Head of caudate nucleus (tissue), 42 donors: ENCODE data around the gene CEP70.
"Not testable (repeated sequence)": the region's sequence is repeated elsewhere in the genome, so short reads cannot be mapped to it uniquely, and the experiment has no call there.

Experiments
- DNase-seq, 42 donors: peaks; one replicate each; pipeline versions ENCODE4 v3.0.0 to v3.0.0-alpha.2; 2020 to 2021; ENCODE audit warnings: mixed read lengths in 7 of 42
- intact Hi-C: fragments of 100-400 bp; cut with DNase I; formaldehyde crosslinking; loops from one replicate; pipeline ENCODE4 v1.15.0; 2022

CEP70 gene

DNA sequence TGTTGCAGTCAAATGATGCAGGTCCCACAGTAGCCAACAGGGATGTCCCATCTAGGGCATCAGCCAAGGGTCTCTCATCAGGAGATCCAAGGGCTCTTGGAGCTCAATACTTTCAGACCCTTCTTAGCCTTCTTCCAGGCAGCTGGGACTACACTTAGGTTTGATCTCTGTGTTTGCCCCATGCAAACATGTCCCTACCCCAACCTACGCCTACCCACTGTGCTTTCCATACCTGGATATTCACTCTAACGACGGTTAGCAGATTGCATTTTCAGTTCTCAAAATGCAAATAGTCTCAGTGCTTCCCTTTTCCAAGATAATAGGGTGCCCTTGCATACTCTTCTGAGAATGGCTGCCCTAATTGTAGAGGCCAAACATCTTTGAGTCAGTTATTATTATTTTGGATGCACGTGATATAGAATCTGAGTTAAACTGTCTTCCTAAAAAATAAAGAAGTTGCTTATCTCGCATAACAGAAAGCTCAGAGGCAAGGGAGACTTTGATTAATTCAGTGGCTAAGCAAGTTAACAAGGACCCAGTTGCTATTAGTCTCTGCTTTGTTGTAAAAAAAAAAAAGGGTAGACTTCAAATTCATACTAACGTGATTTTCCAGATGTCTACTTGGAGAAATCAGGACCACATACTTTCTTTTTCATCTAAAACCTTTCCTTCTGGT is 1.0 kb upstream of the CEP70 start:
- DNase-seq = no peak
- intact Hi-C loops = loop anchor here (1.0 to 5.0 kb wide), 2 partner anchors 102 to 320 kb away; no protein-coding TSS in a partner anchor

GRCh38 chr3:138593488-138594149 is 441 bp downstream of the CEP70 start:
- intact Hi-C loops = loop anchor here (1.0 to 5.0 kb wide), 2 partner anchors 104 to 322 kb away; no protein-coding TSS in a partner anchor

GRCh38 chr3:138591392-138591791 is 2.7 kb downstream of the CEP70 start:
- intact Hi-C loops = loop anchor here (5.0 kb wide), 1 partner anchor 106 kb away; no protein-coding TSS in a partner anchor

More at GRCh38 chr3:138593488-138594149, 441 bp downstream of the CEP70 start:
- peak in 3 of 42 donors; percentile 30 to 40 (median 39) for DNase-seq

DNA sequence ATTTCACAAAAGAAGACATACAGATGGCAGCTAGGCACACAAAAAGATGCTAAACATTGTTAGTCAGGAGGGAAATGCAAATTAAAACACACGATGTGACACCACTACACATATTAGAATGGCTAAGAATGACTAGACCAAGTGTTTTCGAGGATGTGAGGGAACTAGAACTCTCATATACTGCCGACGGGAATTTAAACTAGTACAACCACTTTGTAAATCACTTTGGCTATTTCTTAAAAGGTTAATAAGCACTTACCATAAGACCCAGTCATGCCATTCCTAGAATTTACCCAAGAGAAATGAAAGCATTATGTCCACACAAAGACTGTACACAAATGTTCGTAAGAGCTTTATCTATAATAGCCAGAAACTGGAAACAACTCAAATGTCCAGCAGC is 5.6 kb downstream of the CEP70 start:
- DNase-seq = no peak
- intact Hi-C loops = no loop called here

More at GRCh38 chr3:138591392-138591791, 2.7 kb downstream of the CEP70 start:
- DNase-seq = no peak

DNA sequence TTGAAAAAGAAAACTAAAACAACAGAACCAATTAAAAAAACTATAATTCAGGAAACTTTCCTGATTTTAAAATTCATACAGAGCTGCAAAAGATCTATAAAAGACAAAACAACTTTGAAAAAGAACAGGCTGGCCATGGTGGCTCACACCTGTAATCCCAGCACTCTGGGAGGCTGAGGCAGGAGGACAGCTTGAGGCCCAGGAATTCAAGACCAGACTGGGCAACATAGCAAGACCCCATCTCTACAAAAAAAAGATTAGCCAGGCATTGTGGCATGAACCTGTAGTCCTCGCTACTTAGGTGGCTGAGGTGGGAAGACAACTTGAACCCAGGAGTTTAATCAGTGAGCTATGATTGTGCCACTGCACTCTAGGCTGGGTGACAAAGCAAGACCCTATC is 6.7 kb downstream of the CEP70 start:
- no peak for DNase-seq
- intact Hi-C loops = no loop called here

GRCh38 chr3:138578961-138579574 is 15.0 kb downstream of the CEP70 start:
- intact Hi-C loops = no loop called here
- no peak for DNase-seq

GRCh38 chr3:138578141-138578540 is 15.9 kb downstream of the CEP70 start:
- intact Hi-C loops = no loop called here
- DNase-seq = no peak

DNA sequence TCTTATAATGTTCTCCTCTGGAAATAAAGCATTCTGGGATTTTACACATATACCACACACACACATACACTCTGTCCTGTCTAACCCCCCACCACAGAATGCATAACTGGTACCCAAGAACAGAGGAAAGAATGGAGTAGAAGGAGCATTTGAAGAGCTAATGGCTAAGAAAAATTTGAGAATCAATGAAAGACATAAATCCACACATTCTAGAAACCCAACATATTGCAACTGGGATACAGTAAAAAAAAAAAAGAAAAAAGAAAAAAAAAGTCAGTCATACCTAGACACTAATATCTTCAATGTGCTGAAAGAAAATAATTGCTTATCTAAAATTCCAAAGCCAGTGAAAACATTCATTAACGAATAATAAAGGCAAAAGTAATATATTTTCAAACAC is 20.9 kb downstream of the CEP70 start:
- intact Hi-C loops = no loop called here
- no peak for DNase-seq

- DNase-seq, intact Hi-C loops: not testable (repeated sequence)
Observed at GRCh38 chr3:138569624-138570023, 24.4 kb downstream of the CEP70 start.

DNA sequence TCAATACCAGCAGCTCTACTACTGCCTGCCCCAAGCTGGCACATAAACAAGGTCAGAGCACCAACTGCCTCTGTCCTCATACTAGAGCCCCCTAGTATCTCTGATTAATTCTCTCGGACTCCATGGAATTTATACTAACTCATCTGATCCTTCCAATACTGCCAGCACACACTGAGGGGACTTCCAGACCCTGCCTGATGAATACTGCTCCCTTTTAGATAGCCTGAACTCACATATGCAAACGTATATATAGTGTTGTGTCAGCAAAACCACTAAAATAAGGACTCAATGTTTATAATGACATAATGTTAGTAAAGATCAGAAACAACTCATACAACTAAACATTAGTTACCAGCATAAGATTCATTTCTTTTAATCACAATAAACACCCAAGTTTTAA is 25.0 kb downstream of the CEP70 start:
- no peak for DNase-seq
- intact Hi-C loops = no loop called here

DNA sequence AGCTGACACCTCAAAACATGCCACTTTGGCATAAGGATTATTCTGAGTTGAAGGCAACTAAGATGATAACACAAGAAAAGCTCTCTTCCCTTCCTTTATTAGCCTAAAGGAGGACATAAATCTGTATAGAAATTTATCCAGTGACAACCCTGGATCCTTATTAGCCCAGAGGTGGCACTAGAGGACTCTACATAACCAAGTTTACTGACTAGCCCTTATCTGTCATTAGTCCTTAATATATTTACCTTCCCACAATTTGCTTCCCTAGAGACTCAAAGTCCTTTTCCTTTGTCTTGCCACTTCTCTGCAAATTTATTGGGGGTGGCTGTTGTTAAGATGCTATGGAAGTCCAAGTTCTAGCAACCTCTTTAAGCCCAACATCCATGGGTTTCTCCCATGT is 26.7 kb downstream of the CEP70 start:
- DNase-seq = no peak
- intact Hi-C loops = no loop called here

GRCh38 chr3:138566293-138566692 is 27.8 kb downstream of the CEP70 start:
- intact Hi-C loops, DNase-seq: not testable (repeated sequence)

DNA sequence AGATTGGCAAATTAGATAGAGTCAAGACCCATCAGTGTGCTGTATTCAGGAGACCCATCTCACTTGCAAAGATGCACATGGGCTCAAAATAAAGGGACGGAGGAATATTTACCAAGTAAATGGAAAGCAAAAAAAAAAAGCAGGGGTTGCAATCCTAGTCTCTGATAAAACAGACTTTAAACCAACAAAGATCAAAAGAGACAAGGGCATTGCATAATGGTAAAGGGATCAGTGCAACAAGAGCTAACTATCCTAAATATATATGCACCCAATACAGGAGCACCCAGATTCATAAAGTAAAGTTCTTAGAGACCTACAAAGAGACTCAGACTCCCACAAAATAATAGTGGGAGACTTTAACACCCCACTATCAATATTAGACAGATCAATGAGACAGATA is 31.2 kb downstream of the CEP70 start:
- intact Hi-C loops, DNase-seq: not testable (repeated sequence)

DNA sequence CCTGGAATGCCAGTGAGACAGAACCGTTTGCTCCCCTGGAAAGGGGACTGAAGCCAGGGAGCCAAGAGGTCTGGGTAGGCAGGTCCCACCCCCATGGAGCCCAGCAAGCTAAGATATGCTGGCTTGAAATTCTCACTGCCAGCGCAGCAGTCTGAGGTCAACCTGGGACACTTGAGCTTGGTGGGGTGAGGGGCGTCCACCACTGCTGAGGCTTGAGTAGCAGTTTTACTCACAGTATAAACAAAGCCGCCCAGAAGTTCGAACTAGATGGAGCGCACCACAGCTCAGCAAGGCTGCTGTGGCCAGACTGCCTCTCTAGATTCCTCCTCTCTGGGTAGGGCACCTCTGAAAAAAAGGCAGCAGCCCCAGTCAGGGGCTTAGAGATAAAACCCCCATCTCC is 33.6 kb downstream of the CEP70 start:
- DNase-seq = no peak
- intact Hi-C loops = no loop called here

GRCh38 chr3:138559134-138559533 is 34.9 kb downstream of the CEP70 start:
- DNase-seq = no peak
- intact Hi-C loops = no loop called here

DNA sequence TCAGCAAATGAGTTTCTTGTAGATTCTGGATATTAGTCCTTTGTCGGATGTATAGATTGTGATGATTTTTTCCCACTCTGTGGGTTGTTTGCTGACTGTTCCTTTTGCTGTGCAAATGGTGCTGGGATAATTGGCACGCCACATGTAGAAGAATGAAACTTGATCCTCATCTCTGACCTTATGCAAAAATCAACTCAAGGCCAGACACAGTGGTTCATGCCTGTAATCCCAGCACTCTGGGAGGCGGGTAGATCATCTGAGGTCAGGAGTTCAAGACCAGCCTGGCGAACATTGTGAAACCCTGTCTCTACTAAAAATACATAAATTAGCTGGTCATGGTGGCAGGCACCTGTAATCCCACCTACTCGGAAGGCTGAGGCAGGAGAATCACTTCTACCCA is 39.3 kb downstream of the CEP70 start:
- DNase-seq, intact Hi-C loops: not testable (repeated sequence)

DNA sequence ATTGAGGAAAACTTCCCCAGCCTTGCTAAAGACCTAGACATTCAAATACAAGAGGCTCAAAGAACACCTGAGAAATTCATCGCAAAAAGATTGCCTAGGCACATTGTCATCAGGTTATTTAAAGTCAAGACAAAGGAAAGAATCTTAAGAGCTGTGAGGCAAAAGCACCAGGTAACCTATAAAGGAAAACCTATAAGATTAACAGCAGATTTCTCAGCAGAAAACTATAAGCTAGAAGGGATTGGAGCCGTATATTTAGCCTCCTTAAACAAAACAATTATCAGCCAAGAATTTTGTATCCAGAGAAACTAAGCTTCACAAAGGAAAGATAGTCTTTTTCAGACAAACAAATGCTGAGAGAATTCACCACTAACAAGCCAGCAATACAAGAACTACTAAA is 43.1 kb downstream of the CEP70 start:
- DNase-seq, intact Hi-C loops: not testable (repeated sequence)

DNA sequence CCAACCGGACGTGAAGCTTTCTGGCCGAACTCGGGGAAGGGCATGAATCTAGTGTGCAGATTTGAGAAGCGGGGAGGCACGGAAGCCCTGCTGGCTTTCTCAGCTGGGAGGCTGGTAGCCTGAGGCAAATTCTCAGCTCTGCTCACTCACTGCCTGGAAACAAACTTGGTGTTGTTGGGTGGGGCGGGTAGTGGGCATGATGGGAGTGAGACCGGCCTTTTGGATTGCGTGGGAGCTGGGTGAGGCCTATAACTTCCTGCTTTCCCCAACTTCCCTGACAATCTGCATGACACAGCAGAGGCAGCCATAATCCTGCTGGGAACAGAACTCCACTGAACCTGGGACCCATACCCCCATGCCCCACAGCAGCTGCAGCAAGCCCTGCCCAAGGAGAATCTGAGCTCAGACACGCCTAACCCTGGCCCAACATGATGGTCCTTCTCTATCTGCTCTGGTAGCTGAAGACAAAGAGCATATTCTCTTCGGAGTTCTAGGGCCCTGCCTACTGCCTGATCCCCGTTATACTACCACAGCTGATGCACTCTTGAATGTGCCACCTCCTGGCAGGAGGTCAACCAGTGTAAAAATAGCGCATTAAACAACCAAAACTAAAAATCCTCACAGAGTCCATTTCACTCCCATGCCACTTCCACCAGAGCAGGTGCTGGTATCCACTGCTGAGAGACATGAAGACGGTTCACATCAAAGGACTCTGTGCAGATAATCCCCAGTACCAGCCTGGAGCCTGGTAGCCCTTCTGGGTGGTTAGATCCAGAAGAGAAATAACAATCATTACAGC is 44.7 kb downstream of the CEP70 start:
- DNase-seq = no peak
- intact Hi-C loops = no loop called here

DNA sequence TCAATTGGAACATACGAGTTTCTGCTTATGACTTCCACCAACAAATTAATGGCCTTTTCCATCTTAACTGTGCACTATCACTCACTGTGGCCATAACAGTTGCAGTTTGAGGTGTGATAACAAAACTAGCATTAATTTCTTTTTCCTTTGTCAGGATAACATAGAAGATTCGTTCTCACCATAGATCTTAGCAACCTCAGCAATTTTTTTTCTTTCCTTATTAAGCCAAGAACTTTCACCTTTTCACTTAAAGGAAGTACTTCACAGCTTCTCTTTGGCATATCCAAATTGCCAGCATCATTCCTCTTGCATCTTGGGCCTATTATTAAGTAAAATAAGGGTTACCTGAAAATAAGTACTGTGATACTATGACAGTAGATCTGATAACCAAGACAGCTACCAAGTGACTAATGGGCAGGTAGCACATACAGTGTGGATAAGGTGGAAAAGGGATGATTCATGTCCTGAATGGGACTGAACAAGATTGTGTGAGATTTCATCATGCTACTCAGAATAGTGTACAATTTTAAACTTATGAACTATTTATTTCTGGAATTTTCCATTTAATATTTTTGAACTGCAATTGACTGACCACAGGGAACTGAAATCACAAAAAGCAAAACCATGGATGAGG is 46.6 kb downstream of the CEP70 start:
- DNase-seq = no peak
- intact Hi-C loops = no loop called here
